SK-N-MC (cell line): ENCODE results near the gene PGAM2.

ENCODE experiments used
- EZH2 ChIP-seq: fragments of 200-600 bp; sonication (generic); IDR thresholded peaks from one replicate; pipeline ENCODE4 v1.6.1; 2017; ENCODE audit warnings: antibody characterized with exemption
- FOXP2 ChIP-seq: optimal IDR thresholded peaks from 2 replicates; pipeline ENCODE3; 2011; ENCODE audit warnings: mild to moderate bottlenecking, moderate library complexity; ENCODE audit not compliant: insufficient read depth; ENCODE audit errors: extremely low read length, control extremely low read depth
- POLR2AphosphoS5 ChIP-seq: IDR thresholded peaks from 2 replicates; pipeline ENCODE4 v1.6.1; 2012; ENCODE audit warnings: mild to moderate bottlenecking, low read depth, low read length, borderline replicate concordance

DNA sequence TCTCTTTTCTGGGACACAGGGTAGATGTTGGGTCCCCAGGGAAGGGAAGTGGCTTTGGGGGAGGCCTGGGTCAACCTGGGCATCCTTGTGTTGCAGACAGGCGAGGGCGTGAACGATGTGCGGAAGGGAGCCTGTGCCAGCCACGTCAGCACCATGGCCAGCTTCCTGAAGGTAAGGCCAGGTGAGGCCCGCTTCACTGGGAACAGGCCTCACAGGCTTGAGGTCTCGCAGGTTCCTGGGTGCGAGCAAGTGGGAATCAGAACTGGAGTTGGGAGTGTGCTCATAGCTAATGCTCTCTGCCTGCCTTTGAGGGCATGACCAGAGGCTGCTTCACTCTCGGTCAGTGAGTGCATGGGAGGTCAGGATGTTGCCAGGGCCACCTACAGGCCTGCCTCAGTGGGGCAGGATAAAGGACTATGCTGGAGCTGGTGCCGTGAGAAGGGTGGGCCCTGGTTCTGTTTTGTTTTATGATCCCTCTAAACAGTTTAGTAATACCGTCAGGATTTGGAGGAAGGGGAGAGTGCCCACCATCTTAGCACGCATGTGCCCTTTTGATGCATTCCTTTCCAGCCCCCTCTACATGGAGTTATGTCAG is 12.5 kb downstream of the PGAM2 start:
- TF ChIP-seq EZH2 (no peak), POLR2AphosphoS5 (no peak), FOXP2 (no peak)
